Neural progenitor cell (in vitro differentiated cells): ENCODE results near the gene VWF.

ENCODE experiments used
- CTCF ChIP-seq: fragments of 200-600 bp; sonication (generic); IDR thresholded peaks from 2 replicates; pipeline ENCODE4 v1.5.1; 2017; ENCODE audit warnings: antibody characterized with exemption, mild to moderate bottlenecking
- EZH2 ChIP-seq: fragments of 200-600 bp; sonication (generic); IDR thresholded peaks from 2 replicates; pipeline ENCODE4 v1.6.1; 2017; ENCODE audit warnings: antibody characterized with exemption, mild to moderate bottlenecking, moderate library complexity
- EZH2phosphoT487 ChIP-seq: fragments of 200-600 bp; sonication (generic); IDR thresholded peaks from 2 replicates; pipeline ENCODE4 v1.6.1; 2017; ENCODE audit warnings: antibody characterized with exemption

- TF ChIP-seq CTCF (no peak), EZH2phosphoT487 (no peak), EZH2 (no peak)
These were observed 87.0 kb downstream of the VWF start for GRCh38 chr12:6037459-6037858.
